Neural cell (in vitro differentiated cells): ENCODE measurements around the gene SWI5. TPM values are rescaled to one million over a fixed set of nuclear protein-coding genes. Genes with fewer than 3 reads are reported as not detected.

Experiments
- H2AFZ ChIP-seq: fragments of 200-600, 300-800 bp; sonication (generic), shearing (Covaris generic); 2 replicates; pipeline ENCODE4 v1.6.0; 2014; ENCODE audit warnings: low read depth, mild to moderate bottlenecking, antibody characterized with exemption, low read length, moderate library complexity
- H3F3A ChIP-seq: fragments of 200-600 bp; shearing (Covaris generic); 2 replicates; pipeline ENCODE4 v1.6.1; 2016; ENCODE audit warnings: mild to moderate bottlenecking, moderate library complexity, mixed read lengths, antibody characterized with exemption, low read length; ENCODE audit not compliant: insufficient read depth, poor library complexity, severe bottlenecking
- H3K27ac ChIP-seq: fragments of 200-600, 300-800 bp; sonication (generic), shearing (Covaris generic); 2 replicates; pipeline ENCODE4 v1.5.1; 2014; ENCODE audit warnings: mild to moderate bottlenecking, low read length, moderate library complexity
- H3K27me3 ChIP-seq: fragments of 300-800, 200-600 bp; sonication (generic), shearing (Covaris generic); 2 replicates; pipeline ENCODE4 v1.6.0; 2014; ENCODE audit warnings: mild to moderate bottlenecking, low read depth, low read length, moderate library complexity; ENCODE audit not compliant: insufficient read depth
- H3K36me3 ChIP-seq: fragments of 300-800, 200-600 bp; sonication (generic), shearing (Covaris generic); 2 replicates; pipeline ENCODE4 v1.5.1; 2014; ENCODE audit warnings: mild to moderate bottlenecking, antibody characterized with exemption, low read length, moderate library complexity; ENCODE audit not compliant: insufficient read depth
- H3K4me2 ChIP-seq: fragments of 300-800, 200-600 bp; sonication (generic), shearing (Covaris generic); 2 replicates; pipeline ENCODE4 v1.6.0; 2014; ENCODE audit warnings: mild to moderate bottlenecking, low read length
- H3K4me3 ChIP-seq: fragments of 300-800, 200-600 bp; sonication (generic), shearing (Covaris generic); 2 replicates; pipeline ENCODE4 v1.5.1; 2014; ENCODE audit warnings: mild to moderate bottlenecking, low read length, moderate library complexity
- H3K79me2 ChIP-seq: fragments of 200-600 bp; shearing (Covaris generic); replicated peaks from 2 replicates; pipeline ENCODE4 v1.6.0; 2014; ENCODE audit warnings: mild to moderate bottlenecking, low read length, moderate library complexity; ENCODE audit not compliant: insufficient read depth
- H3K9ac ChIP-seq: fragments of 300-800, 200-600 bp; sonication (generic), shearing (Covaris generic); 2 replicates; pipeline ENCODE4 v1.6.1; 2016; ENCODE audit warnings: mild to moderate bottlenecking, low read length, mixed read lengths
- H3K9me2 ChIP-seq: fragments of 200-600 bp; shearing (Covaris generic); 2 replicates; pipeline ENCODE4 v1.6.1; 2016; ENCODE audit warnings: mild to moderate bottlenecking, low read length, mixed read lengths; ENCODE audit not compliant: insufficient read depth
- H3K9me3 ChIP-seq: fragments of 200-600, 300-800 bp; sonication (generic), shearing (Covaris generic); 2 replicates; pipeline ENCODE4 v1.6.1; 2016; ENCODE audit warnings: mild to moderate bottlenecking, mixed run types, low read length, moderate library complexity, mixed read lengths
- H4K20me1 ChIP-seq: fragments of 200-600 bp; shearing (Covaris generic); 2 replicates; pipeline ENCODE4 v1.6.1; 2016; ENCODE audit warnings: mild to moderate bottlenecking, mixed run types; ENCODE audit not compliant: insufficient read depth
- EP300 ChIP-seq: fragments of 450-650 bp; conservative IDR thresholded peaks from 2 replicates; pipeline ENCODE4 v1.6.1; 2014; ENCODE audit warnings: antibody characterized with exemption, mild to moderate bottlenecking, moderate library complexity; ENCODE audit not compliant: poor library complexity, severe bottlenecking
- EZH2 ChIP-seq: fragments of 200-600, 300-800 bp; shearing (Covaris generic), sonication (generic); IDR thresholded peaks from 2 replicates; pipeline ENCODE4 v1.6.1; 2014; ENCODE audit warnings: antibody characterized with exemption, low read length, borderline replicate concordance, mild to moderate bottlenecking; ENCODE audit not compliant: insufficient read depth, poor library complexity, severe bottlenecking
- MXI1 ChIP-seq: fragments of 450-650 bp; conservative IDR thresholded peaks from 2 replicates; pipeline ENCODE4 v1.6.1; 2014; ENCODE audit warnings: antibody characterized with exemption, mild to moderate bottlenecking; ENCODE audit not compliant: poor library complexity, severe bottlenecking
- POLR2AphosphoS5 ChIP-seq: IDR thresholded peaks from 2 replicates; pipeline ENCODE4 v1.6.1; 2012
- RAD21 ChIP-seq: fragments of 450-650 bp; conservative IDR thresholded peaks from 2 replicates; pipeline ENCODE4 v1.6.1; 2014; ENCODE audit warnings: antibody characterized with exemption, mild to moderate bottlenecking, moderate library complexity
- SMC3 ChIP-seq: fragments of 450-650 bp; conservative IDR thresholded peaks from 2 replicates; pipeline ENCODE4 v1.6.1; 2014; ENCODE audit warnings: antibody characterized with exemption, mild to moderate bottlenecking, moderate library complexity; ENCODE audit not compliant: poor library complexity
- TAF1 ChIP-seq: IDR thresholded peaks from 2 replicates; pipeline ENCODE4 v1.6.1; 2012; ENCODE audit warnings: low read depth
- polyA plus RNA-seq: library from polyadenylated mRNA; depleted of rRNA; stranded (reverse); fragments of >200 nt; gene quantifications from 2 replicates; pipeline ENCODE4 v1.2.3, GENCODE V29; 2014
- TF ChIP-seq, protein P1 (sequence below): fragments of 450-650 bp; IDR thresholded peaks from 2 replicates; pipeline ENCODE4 v1.5.1; 2014; ENCODE audit warnings: antibody characterized with exemption, mild to moderate bottlenecking, moderate library complexity; ENCODE audit not compliant: poor library complexity, severe bottlenecking
- TF ChIP-seq, protein P2 (sequence below): IDR thresholded peaks from 2 replicates; pipeline ENCODE4 v1.6.1; 2012; ENCODE audit warnings: borderline replicate concordance

Gene SWI5
- polyA plus RNA-seq, 1 donor from 2014 or later: 67.1 TPM

DNA sequence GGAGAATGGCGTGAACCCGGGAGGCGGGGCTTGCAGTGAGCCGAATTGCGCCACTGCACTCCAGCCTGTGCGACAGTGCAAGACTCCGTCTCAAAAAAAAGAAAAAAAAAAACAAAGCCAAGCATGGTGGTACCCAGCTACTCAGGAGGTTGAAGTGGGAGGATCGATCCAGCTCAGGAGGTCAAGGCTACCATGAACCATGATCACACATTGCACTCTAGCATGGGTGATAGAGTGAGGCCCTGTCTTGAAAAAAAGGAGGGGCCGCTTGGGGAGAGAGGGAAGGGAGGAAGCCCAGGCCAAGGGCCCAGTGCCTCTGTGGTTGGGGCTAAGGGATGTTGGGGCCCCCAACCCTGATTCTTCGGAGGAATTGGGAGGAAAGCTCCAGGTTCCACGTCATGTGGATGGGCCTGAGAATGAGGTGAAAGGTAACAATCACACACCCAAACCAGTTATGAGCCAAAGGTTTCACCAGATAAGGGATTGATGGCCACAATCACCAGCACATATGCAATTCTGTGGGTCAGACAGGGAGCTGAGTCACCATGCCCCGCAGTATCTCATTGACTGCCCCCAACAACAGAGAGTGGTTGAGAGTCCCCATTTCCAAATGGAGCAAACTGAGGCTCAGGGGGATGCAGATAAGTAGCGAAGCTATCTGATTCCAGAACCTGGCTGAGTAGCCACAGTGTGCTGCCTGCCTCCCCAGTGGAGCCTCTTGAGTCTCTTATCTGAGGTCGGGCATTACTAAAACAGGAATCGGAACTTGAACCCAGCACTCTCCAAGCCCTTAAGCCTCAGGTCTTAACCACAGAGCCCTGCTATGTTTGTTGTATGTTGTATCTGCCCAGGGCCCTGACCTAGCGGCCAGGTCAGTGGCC is 20.5 kb downstream of the SWI5 start:
- H3K27me3 ChIP-seq: no peaks in the 10 kb centered on the region
- no peaks in the 10 kb centered on the region for H4K20me1 ChIP-seq
- no peak overlapping the region for H3K27ac ChIP-seq
- H3K4me3 ChIP-seq: no peak overlapping the region
- no peaks in the 10 kb centered on the region for H3K36me3 ChIP-seq
- H3F3A ChIP-seq: no peaks in the 10 kb centered on the region
- H3K9me3 ChIP-seq: no peaks in the 10 kb centered on the region
- no peak overlapping the region for H3K4me2 ChIP-seq
- TF ChIP-seq, protein P1, sequence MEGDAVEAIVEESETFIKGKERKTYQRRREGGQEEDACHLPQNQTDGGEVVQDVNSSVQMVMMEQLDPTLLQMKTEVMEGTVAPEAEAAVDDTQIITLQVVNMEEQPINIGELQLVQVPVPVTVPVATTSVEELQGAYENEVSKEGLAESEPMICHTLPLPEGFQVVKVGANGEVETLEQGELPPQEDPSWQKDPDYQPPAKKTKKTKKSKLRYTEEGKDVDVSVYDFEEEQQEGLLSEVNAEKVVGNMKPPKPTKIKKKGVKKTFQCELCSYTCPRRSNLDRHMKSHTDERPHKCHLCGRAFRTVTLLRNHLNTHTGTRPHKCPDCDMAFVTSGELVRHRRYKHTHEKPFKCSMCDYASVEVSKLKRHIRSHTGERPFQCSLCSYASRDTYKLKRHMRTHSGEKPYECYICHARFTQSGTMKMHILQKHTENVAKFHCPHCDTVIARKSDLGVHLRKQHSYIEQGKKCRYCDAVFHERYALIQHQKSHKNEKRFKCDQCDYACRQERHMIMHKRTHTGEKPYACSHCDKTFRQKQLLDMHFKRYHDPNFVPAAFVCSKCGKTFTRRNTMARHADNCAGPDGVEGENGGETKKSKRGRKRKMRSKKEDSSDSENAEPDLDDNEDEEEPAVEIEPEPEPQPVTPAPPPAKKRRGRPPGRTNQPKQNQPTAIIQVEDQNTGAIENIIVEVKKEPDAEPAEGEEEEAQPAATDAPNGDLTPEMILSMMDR: no peak
- no peak for TF ChIP-seq SMC3
- TF ChIP-seq RAD21: no peak
- TF ChIP-seq EZH2: no peak
- TF ChIP-seq, protein P2, sequence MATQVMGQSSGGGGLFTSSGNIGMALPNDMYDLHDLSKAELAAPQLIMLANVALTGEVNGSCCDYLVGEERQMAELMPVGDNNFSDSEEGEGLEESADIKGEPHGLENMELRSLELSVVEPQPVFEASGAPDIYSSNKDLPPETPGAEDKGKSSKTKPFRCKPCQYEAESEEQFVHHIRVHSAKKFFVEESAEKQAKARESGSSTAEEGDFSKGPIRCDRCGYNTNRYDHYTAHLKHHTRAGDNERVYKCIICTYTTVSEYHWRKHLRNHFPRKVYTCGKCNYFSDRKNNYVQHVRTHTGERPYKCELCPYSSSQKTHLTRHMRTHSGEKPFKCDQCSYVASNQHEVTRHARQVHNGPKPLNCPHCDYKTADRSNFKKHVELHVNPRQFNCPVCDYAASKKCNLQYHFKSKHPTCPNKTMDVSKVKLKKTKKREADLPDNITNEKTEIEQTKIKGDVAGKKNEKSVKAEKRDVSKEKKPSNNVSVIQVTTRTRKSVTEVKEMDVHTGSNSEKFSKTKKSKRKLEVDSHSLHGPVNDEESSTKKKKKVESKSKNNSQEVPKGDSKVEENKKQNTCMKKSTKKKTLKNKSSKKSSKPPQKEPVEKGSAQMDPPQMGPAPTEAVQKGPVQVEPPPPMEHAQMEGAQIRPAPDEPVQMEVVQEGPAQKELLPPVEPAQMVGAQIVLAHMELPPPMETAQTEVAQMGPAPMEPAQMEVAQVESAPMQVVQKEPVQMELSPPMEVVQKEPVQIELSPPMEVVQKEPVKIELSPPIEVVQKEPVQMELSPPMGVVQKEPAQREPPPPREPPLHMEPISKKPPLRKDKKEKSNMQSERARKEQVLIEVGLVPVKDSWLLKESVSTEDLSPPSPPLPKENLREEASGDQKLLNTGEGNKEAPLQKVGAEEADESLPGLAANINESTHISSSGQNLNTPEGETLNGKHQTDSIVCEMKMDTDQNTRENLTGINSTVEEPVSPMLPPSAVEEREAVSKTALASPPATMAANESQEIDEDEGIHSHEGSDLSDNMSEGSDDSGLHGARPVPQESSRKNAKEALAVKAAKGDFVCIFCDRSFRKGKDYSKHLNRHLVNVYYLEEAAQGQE: no peak
- TF ChIP-seq TAF1: no peak
- TF ChIP-seq MXI1: no peak
- TF ChIP-seq EP300: no peak
- no peak for TF ChIP-seq POLR2AphosphoS5
- no peak overlapping the region for H2AFZ ChIP-seq
- no peaks in the 10 kb centered on the region for H3K9me2 ChIP-seq
- no peaks in the 10 kb centered on the region for H3K79me2 ChIP-seq
- H3K9ac ChIP-seq: no peak overlapping the region

DNA sequence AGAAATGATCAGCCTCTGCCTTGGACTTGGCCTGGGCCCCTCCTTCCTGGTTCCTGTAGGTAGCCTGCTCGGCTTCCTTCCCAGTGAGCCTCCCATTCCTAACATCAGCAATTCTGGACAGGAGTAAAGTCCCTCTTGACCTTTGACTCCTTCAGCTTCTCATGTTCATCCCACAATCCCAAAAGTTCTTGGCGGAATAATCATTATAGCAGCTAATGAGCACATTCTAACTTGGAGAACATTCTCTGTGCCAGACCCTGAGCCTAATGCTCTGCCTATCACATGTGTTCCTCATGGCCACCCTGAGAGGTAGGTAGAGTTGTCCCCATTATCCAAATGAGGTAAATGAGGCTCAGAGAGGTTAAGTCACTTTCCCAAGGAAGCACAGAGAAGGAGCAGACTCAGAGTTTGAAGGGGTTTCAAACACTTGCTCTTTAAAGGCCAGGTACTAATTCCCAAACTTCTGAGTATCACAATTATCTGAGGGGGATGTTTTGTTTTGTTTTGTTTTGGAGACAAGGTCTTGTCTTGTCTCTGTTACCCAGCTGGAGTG is 21.2 kb downstream of the SWI5 start:
- H2AFZ ChIP-seq: no peak overlapping the region
- H3K4me2 ChIP-seq: no peak overlapping the region
- no peaks in the 10 kb centered on the region for H3F3A ChIP-seq
- H3K4me3 ChIP-seq: no peak overlapping the region
- H3K36me3 ChIP-seq: no peaks in the 10 kb centered on the region
- H3K27me3 ChIP-seq: no peaks in the 10 kb centered on the region
- TF ChIP-seq TAF1 (no peak), EZH2 (no peak), MXI1 (no peak), EP300 (no peak)
- TF ChIP-seq, protein P2: no peak
- TF ChIP-seq, protein P1: no peak
- H3K9me3 ChIP-seq: no peaks in the 10 kb centered on the region
- H3K79me2 ChIP-seq: no peaks in the 10 kb centered on the region
- H4K20me1 ChIP-seq: no peaks in the 10 kb centered on the region
- H3K9me2 ChIP-seq: no peaks in the 10 kb centered on the region
- no peak overlapping the region for H3K27ac ChIP-seq
- H3K9ac ChIP-seq: no peak overlapping the region
